K562 (cell line): Measurements from ENCODE around the gene SLPI. TPM values are rescaled to one million over a fixed set of nuclear protein-coding genes. Genes with fewer than 3 reads are reported as not detected.
A peak's percentile ranks its signal among the peaks of the same experiment; 100 is the strongest.

ENCODE experiments used
- ATAC-seq: fragments of 200-7000 bp; cut with Tn5 transposase; 3 replicates; pipeline ENCODE4 v1.9.1; 2020; ENCODE audit warnings: moderate library complexity
- BruUV-seq: library from RNA; stranded (reverse); fragments of 400-500 nt; replicated peaks from 2 replicates; lab custom pipeline; 2021; lab: Mats Ljungman, UMichigan
- CTCF ChIA-PET: fragments of 300-600 bp; formaldehyde crosslinking; extraction: SDS; loops from one replicate; lab custom pipeline; 2021; ENCODE audit warnings: low intra/inter-chr PET ratio; lab: Yijun Ruan, JAX
- POLR2A ChIA-PET: fragments of 300-600, 350-650 bp; sonication (Branson Sonifier 250); formaldehyde crosslinking; extraction: SDS; loops from one replicate; lab custom pipeline; 2021; ENCODE audit warnings: antibody characterized with exemption, inconsistent platforms; lab: Yijun Ruan, JAX
- DNase-seq, 4 experiments: peaks; one replicate each; pipeline versions ENCODE4 v3.0.0 to v3.0.0-alpha.2; 2011 to 2018; ENCODE audit warnings: low spot score in 3 of 4, mixed read lengths in 3 of 4; ENCODE audit errors: extremely low read depth in 1 of 4
- FAIRE-seq: peaks from 2 replicates; lab custom pipeline; 2011; peaks lifted over from hg19 to GRCh38; lab: Jason Lieb, UNC
- H2AFZ ChIP-seq: 2 replicates; pipeline ENCODE4 v1.6.0; 2011; ENCODE audit warnings: low read depth, low read length, control low read depth, inconsistent platforms
- H3K27ac ChIP-seq: fragments of 200-600 bp; 3 replicates; pipeline ENCODE4 v1.8.0; 2011; ENCODE audit warnings: low read depth, mild to moderate bottlenecking, control low read depth, inconsistent platforms, low read length, moderate library complexity, mixed read lengths; ENCODE audit errors: extremely low read depth
- H3K27me3 ChIP-seq, 2 experiments: fragments of 300-600 bp in 1 of 2; 2 replicates in 1 of 2; 3 replicates in 1 of 2; pipeline versions ENCODE4 v1.6.0 to v1.8.0; 2011; ENCODE audit warnings: inconsistent platforms in 2 of 2, low read length in 2 of 2, mild to moderate bottlenecking in 1 of 2, mixed read lengths in 1 of 2, moderate library complexity in 1 of 2; ENCODE audit not compliant: control insufficient read depth in 2 of 2, insufficient read depth in 2 of 2
- H3K36me3 ChIP-seq: fragments of 300-600 bp; 3 replicates; pipeline ENCODE4 v1.8.0; 2011; ENCODE audit warnings: mild to moderate bottlenecking, low read length, inconsistent platforms; ENCODE audit not compliant: control insufficient read depth, insufficient read depth
- H3K4me1 ChIP-seq, 2 experiments: fragments of 200-600 bp in 1 of 2; replicated peaks in 1 of 2; 2 replicates in 1 of 2; 3 replicates in 1 of 2; pipeline versions ENCODE4 v1.5.1 to v1.8.0; 2011; ENCODE audit warnings: inconsistent platforms in 2 of 2, low read length in 2 of 2, mild to moderate bottlenecking in 1 of 2, mixed read lengths in 1 of 2, moderate library complexity in 1 of 2; ENCODE audit not compliant: control insufficient read depth in 2 of 2, insufficient read depth in 2 of 2
- H3K4me2 ChIP-seq: 2 replicates; pipeline ENCODE4 v1.6.1; 2011; ENCODE audit warnings: low read length, control low read depth, inconsistent platforms, mixed read lengths; ENCODE audit not compliant: insufficient read depth
- H3K4me3 ChIP-seq: fragments of 200-600 bp; sonication (generic), shearing (Covaris generic); 2 replicates; pipeline ENCODE4 v1.5.1; 2016; ENCODE audit warnings: control low read depth, inconsistent platforms
- H3K79me2 ChIP-seq: fragments of 200-600 bp; 3 replicates; pipeline ENCODE4 v1.8.0; 2011; ENCODE audit warnings: low read length, inconsistent platforms; ENCODE audit not compliant: control insufficient read depth, insufficient read depth
- H3K9ac ChIP-seq, 2 experiments: 2 replicates each; pipeline versions ENCODE4 v1.6.0 to v1.6.1; 2011; ENCODE audit warnings: low read depth in 2 of 2, low read length in 2 of 2, control low read depth in 1 of 2, inconsistent platforms in 1 of 2, mild to moderate bottlenecking in 1 of 2, mixed read lengths in 1 of 2; ENCODE audit not compliant: insufficient read depth in 1 of 2
- H3K9me1 ChIP-seq: one replicate; pipeline ENCODE4 v1.6.0; 2011; ENCODE audit warnings: inconsistent platforms, mild to moderate bottlenecking, low read length, moderate library complexity; ENCODE audit not compliant: control insufficient read depth, insufficient read depth
- H3K9me3 ChIP-seq: replicated peaks from 2 replicates; pipeline ENCODE4 v1.5.1; 2011; ENCODE audit warnings: low read depth, low read length, inconsistent platforms; ENCODE audit not compliant: control insufficient read depth, insufficient read depth
- H4K20me1 ChIP-seq: replicated peaks from 2 replicates; pipeline ENCODE4 v1.6.1; 2011; ENCODE audit warnings: low read length, inconsistent platforms, mixed read lengths; ENCODE audit not compliant: control insufficient read depth, insufficient read depth
- AFF1 ChIP-seq, 2 experiments: fragments of 450-650 bp; IDR thresholded peaks; 2 replicates each; pipeline ENCODE4 v1.6.1; 2018; ENCODE audit warnings: mild to moderate bottlenecking in 2 of 2, low read depth in 1 of 2; ENCODE audit not compliant: partially characterized antibody in 2 of 2
- CEBPB ChIP-seq: fragments of 450-650 bp; IDR thresholded peaks from 2 replicates; pipeline ENCODE4 v1.6.1; 2016; ENCODE audit warnings: missing genetic modification characterization, missing compliant biosample characterization
- ETS2 ChIP-seq: IDR thresholded peaks from 2 replicates; pipeline ENCODE4 v1.6.1; 2016; ENCODE audit warnings: borderline replicate concordance, missing genetic modification characterization, mild to moderate bottlenecking, moderate library complexity, missing compliant biosample characterization; ENCODE audit not compliant: poor library complexity, severe bottlenecking
- ETV6 ChIP-seq, 3 experiments: fragments of 150-350 bp in 1 of 3; sonication (generic) in 1 of 3; formaldehyde crosslinking in 1 of 3; IDR thresholded peaks; 2 replicates each; pipeline versions ENCODE4 v1.6.1 to v1.8.0; 2014 to 2022; ENCODE audit warnings: borderline replicate concordance in 2 of 3, low read depth in 2 of 3, antibody characterized with exemption in 1 of 3, low read length in 1 of 3, mild to moderate bottlenecking in 1 of 3, missing genetic modification reagents in 1 of 3
- HNRNPK ChIP-seq: fragments of 200-400 bp; formaldehyde crosslinking; IDR thresholded peaks from one replicate; pipeline ENCODE4 v1.6.1; 2018; ENCODE audit warnings: mild to moderate bottlenecking, low read depth, low read length; ENCODE audit not compliant: poor library complexity, severe bottlenecking
- KDM4B ChIP-seq, 2 experiments: fragments of 450-650 bp in 1 of 2; sonication (generic) in 1 of 2; IDR thresholded peaks; 2 replicates each; pipeline ENCODE4 v1.6.1; 2016 to 2017; ENCODE audit warnings: borderline replicate concordance in 2 of 2, antibody characterized with exemption in 1 of 2, low read depth in 1 of 2, mild to moderate bottlenecking in 1 of 2
- NR1H2 ChIP-seq: sonication (generic); formaldehyde crosslinking; IDR thresholded peaks from 2 replicates; pipeline ENCODE4 v1.4.0; 2020; ENCODE audit warnings: mild to moderate bottlenecking, missing genetic modification reagents
- PHF8 ChIP-seq: fragments of 200-600 bp; sonication (generic); IDR thresholded peaks from 2 replicates; pipeline ENCODE4 v1.6.1; 2012; ENCODE audit warnings: mixed run types, mild to moderate bottlenecking, inconsistent platforms, low read length, moderate library complexity, borderline replicate concordance
- RBM14 ChIP-seq: fragments of 200-400 bp; formaldehyde crosslinking; IDR thresholded peaks from 2 replicates; pipeline ENCODE4 v1.6.1; 2018; ENCODE audit warnings: low read depth, mild to moderate bottlenecking, low read length, moderate library complexity, borderline replicate concordance; ENCODE audit not compliant: insufficient read depth
- YBX1 ChIP-seq: fragments of 450-650 bp; IDR thresholded peaks from 2 replicates; pipeline ENCODE4 v1.7.1; 2016; ENCODE audit warnings: mild to moderate bottlenecking
- ZFP91 ChIP-seq: sonication (generic); formaldehyde crosslinking; IDR thresholded peaks from 2 replicates; pipeline ENCODE4 v1.8.0; 2022; ENCODE audit warnings: mild to moderate bottlenecking, missing genetic modification reagents
- ZNF707 ChIP-seq: fragments of 250-450 bp; sonication (Bioruptor Pico); conservative IDR thresholded peaks from 2 replicates; pipeline ENCODE4 v1.8.0; 2022; ENCODE audit warnings: inconsistent platforms, mild to moderate bottlenecking, moderate library complexity
- WGBS: fragments of 100-300 bp; shearing (Covaris generic); methylation state at CpG from one replicate; pipeline ENCODE4 v1.1.6; 2016; ENCODE audit warnings: low coverage, mixed read lengths; ENCODE audit not compliant: insufficient coverage; ENCODE audit errors: missing lambda C conversion rate; 5-methylcytosine and 5-hydroxymethylcytosine counted together
- in situ Hi-C: fragments of 300-500 bp; cut with MboI; formaldehyde crosslinking; loops from 4 replicates; pipeline ENCODE4 v1.15.0; 2018; ENCODE audit warnings: inconsistent platforms, mixed read lengths
- intact Hi-C: fragments of 100-400 bp; cut with micrococcal nuclease; formaldehyde crosslinking; loops from 2 replicates; pipeline ENCODE4 v1.14.2; 2022
- polyA plus RNA-seq, 8 experiments: library from polyadenylated mRNA; depleted of rRNA in 4 of 8; stranded (reverse) in 5 of 8; unstranded in 3 of 8; fragments of >200 nt; fragmentation: Nextera tagmentation in 2 of 8; fragmentation: Illumina TruSeq in 1 of 8; extraction: Ambion mirVana in 2 of 8; extraction: Trizol in 1 of 8; gene quantifications; 2 replicates each; pipeline versions ENCODE4 v1.2.1 to v1.2.3, GENCODE V29; 2011 to 2014; ENCODE audit warnings: inconsistent platforms in 1 of 8, missing spikeins in 1 of 8
- total RNA-seq, 7 experiments: library from RNA; depleted of rRNA in 6 of 7; stranded (reverse); fragments of >200 nt in 6 of 7; fragmentation: Illumina TruSeq in 2 of 7; extraction: Trizol in 2 of 7; gene quantifications; 2 replicates each; pipeline versions ENCODE4 v1.2.1 to v1.2.3, GENCODE V29; 2011 to 2021; ENCODE audit warnings: low replicate concordance in 1 of 7
- TF ChIP-seq, protein P1 (sequence below): IDR thresholded peaks from 2 replicates; pipeline ENCODE4 v1.6.1; 2011; ENCODE audit warnings: borderline replicate concordance, low read depth, mild to moderate bottlenecking, moderate library complexity, low read length; ENCODE audit not compliant: insufficient read depth, poor library complexity, severe bottlenecking

SLPI gene
- total and polyA plus RNA-seq, 9 of the 15 experiments (the other 6 are each of a cell fraction or from before 2014, with no cell fraction given), result 0.78 TPM; not detected in 8

DNA sequence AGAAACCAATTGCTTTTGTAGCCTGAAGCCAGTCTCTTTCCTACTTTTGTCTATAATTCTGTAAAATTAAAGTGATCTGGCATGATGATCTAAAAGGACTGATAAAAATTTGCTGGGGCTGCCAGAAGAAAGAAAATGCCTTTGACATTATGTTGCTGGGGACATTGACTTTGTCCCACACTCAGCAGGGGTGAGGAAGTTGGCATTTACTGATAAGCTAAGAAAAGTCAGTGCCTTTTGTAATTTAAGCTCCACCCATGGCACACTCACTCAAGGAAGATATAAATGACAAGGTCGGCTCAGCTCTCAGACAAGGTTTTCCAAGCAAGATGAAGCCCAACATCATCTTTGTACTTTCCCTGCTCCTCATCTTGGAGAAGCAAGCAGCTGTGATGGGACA, 47.6 kb downstream of the SLPI start, which contains the start of gene SEMG1:
SEMG1 (plus strand) TSS at position 309 of the 400 bp plus-strand sequence; CDS start at position 330, 21 bp downstream.
- intact Hi-C loops, result no loop called here
- FAIRE-seq, result peak; percentile 35
- CTCF ChIA-PET, result no interaction called here
- TF ChIP-seq ZNF707 (CRISPR knock-in tag) (no peak), AFF1 (IDR thresholded peaks at IDR 0.05; ENCODE audit: low read depth in 1 of 2, partially characterized antibody in 2 of 2) (no peak), CEBPB (no peak), RBM14 (no peak), ETS2 (tag) (no peak), PHF8 (no peak), YBX1 (no peak), NR1H2 (CRISPR knock-in tag) (no peak), ETV6 (IDR thresholded peaks at IDR 0.05; ENCODE audit: borderline replicate concordance in 1 of 2, low read depth in 2 of 2, low read length in 1 of 2) (no peak), ETV6 (CRISPR knock-in tag; IDR thresholded peaks at IDR 0.05; ENCODE audit: borderline replicate concordance) (no peak), KDM4B (IDR thresholded peaks at IDR 0.05; ENCODE audit: borderline replicate concordance in 2 of 2, low read depth in 1 of 2) (no peak), ZFP91 (no peak), HNRNPK (no peak)
- TF ChIP-seq, protein P1, sequence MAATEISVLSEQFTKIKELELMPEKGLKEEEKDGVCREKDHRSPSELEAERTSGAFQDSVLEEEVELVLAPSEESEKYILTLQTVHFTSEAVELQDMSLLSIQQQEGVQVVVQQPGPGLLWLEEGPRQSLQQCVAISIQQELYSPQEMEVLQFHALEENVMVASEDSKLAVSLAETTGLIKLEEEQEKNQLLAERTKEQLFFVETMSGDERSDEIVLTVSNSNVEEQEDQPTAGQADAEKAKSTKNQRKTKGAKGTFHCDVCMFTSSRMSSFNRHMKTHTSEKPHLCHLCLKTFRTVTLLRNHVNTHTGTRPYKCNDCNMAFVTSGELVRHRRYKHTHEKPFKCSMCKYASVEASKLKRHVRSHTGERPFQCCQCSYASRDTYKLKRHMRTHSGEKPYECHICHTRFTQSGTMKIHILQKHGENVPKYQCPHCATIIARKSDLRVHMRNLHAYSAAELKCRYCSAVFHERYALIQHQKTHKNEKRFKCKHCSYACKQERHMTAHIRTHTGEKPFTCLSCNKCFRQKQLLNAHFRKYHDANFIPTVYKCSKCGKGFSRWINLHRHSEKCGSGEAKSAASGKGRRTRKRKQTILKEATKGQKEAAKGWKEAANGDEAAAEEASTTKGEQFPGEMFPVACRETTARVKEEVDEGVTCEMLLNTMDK, result no peak

More for the DNA sequence above, 47.6 kb downstream of the SLPI start, which contains the start of gene SEMG1:
- no peak for DNase-seq
- H3K36me3 ChIP-seq, result no peaks in the 10 kb centered on the region
- no peaks in the 10 kb centered on the region for H3K79me2 ChIP-seq
- no peak within 1 kb of the TSS for H3K9ac ChIP-seq
- H3K9me1 ChIP-seq, result no peaks in the 10 kb centered on the region
- H2AFZ ChIP-seq, result no peak within 1 kb of the TSS
- no peaks in the 10 kb centered on the region for H4K20me1 ChIP-seq
- no peak within 1 kb of the TSS for H3K27ac ChIP-seq
- BruUV-seq, result no TSS peak
- no peak within 1 kb of the TSS for H3K4me2 ChIP-seq
- H3K9me3 ChIP-seq, result no peaks in the 10 kb centered on the region
- no peak within 1 kb of the TSS for H3K4me3 ChIP-seq
- H3K4me1 ChIP-seq, result no peaks in the 10 kb centered on the region
- no peaks in the 10 kb centered on the region; a peak in 2 of 5 replicates for H3K27me3 ChIP-seq
- ATAC-seq, result no peak
- in situ Hi-C loops, result no loop called here
- WGBS, result 0% methylated on average over 1 of the region's 1 CpG
- POLR2A ChIA-PET, result interaction anchor here (0.6 kb wide), 1 partner anchor 526 kb away, joined by 3 read pairs; no protein-coding TSS in a partner anchor
